ENCODE results near the gene AQP5. TPM values are rescaled to one million over a fixed set of nuclear protein-coding genes. Genes with fewer than 3 reads are reported as not detected.

The AQP5 gene
- total RNA-seq, 2 donors from 2014 or later, result 1.0 to 1.3 TPM

DNA sequence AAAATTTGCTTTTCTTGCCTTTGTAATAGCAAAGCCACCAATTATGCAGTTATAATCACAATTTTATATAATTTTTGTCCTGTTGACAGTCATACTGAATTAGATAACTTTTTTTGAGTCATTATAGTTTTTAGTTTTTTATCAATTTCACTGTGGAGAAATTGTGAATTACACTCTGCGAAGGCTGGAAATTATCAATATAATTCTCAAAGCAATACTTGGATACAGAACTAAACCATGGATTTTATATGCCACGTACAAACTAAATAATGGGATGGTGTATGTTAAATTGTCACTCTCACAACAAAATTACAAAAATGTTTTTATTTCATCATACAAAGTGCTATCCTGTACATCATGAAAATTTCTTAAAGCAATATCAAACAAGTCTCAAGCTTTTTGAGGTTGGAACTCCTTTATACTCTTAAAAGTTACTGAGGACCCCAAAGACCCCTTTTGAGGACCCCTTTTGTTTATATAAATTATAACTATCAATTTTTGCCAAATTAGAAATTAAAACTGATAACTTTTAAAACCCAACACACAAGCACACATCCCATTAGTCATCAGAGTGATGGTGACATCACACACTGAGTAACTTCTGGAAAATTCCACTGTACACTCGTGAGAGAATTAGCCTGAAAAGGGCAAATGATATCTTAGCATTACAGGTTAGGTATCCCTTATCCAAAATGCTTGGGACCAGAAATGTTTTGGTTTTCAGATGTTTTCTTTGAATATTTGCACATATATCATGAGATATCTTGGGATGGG is 31.0 kb upstream of the AQP5 start:
- DNase-seq (no peak), ATAC-seq (peak in 1 of 2 donors; percentile 85)
- intact Hi-C loops (cut with DNase I), result no loop called here

DNA sequence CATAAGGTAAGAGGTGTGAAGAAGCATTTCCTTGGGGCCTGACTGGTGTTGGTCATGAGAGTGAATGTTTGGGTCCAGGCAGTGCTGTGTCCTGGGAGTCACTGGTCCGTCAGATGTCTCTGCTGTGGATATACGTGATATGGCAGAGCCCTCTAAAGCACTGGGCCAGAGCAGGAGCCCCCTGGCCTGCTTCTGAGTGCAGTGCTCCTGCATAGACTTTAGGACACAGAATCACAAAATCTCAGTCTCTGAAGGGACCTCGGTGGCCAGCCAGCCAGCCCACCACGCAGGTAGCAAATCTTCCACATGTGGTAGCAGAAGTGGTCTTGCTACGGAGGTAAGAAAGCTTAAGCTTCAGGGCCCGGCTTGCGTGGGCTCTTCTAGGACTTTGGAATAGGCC is 29.6 kb upstream of the AQP5 start:
- DNase-seq, result no peak
- ATAC-seq, result no peak
- intact Hi-C loops (cut with DNase I), result no loop called here

DNA sequence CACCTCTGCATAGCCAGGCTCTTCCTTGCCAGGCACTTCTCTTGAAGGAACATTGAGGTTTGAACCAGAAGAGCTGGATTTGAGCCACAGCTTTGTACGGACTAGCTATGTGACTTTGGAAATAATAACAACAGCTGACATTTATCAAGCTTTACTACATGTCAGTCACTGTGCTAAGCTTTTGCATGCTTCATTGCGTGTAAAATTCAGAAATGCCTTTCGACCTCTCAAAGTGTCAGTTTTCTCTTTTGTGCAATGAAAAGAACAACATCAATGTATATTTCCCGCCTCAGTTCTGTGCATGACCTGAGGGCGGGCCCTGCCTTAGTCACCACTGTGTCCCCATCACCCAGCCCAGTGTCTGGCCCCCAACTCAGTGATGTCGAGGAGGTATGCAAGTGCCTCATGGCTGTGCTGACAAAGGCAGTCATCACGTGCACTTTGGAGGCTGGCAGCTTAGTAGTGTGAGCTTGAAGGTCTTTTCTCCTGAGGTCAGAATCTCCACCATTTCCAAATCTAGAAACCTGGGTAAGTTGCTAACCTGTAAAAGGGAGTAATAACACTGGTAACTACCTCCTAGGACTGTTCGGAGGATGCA is 29.0 kb upstream of the AQP5 start:
- ATAC-seq, result no peak

DNA sequence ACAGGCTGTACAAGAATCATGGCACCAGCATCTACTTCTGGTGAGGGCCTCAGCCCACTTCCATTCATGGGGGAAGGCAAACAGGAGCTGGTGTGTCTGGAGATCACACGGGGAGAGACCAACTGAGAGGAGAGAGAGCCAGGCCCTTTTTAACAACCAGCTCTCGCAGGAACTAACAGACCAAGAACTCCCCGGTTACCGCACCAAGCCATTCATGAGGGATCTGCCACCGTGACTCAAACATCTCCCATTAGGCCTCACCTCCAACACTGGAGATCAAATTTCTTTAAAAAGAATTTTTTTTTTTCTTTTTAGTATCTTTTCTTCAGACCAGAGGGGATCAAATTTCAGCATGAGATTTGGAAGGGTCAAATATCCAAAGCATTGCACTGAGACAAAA is 27.9 kb upstream of the AQP5 start:
- ATAC-seq (no peak), DNase-seq (no peak)
- intact Hi-C loops (cut with DNase I), result no loop called here

More for the DNA sequence above, 29.0 kb upstream of the AQP5 start:
- intact Hi-C loops (cut with DNase I), result no loop called here
- DNase-seq, result no peak

DNA sequence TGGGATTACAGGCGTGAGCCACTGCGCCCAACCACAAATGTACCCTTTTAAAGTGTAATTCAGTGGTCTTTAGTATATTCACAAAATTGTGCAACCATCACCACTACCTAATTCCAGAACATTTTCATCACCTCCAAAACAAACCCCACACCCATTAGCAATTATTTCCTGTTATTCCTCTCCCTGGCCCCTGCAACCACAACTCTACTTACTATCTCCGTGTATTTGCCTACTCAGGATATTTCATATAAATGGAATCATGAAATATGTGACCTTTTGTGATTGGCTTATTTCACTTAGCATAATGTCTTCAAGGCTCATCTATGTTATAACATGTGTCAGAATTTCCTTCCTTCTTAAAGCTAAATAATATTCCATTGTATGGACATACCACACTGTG is 27.2 kb upstream of the AQP5 start:
- ATAC-seq (no peak), DNase-seq (no peak)
- intact Hi-C loops (cut with DNase I), result no loop called here

DNA sequence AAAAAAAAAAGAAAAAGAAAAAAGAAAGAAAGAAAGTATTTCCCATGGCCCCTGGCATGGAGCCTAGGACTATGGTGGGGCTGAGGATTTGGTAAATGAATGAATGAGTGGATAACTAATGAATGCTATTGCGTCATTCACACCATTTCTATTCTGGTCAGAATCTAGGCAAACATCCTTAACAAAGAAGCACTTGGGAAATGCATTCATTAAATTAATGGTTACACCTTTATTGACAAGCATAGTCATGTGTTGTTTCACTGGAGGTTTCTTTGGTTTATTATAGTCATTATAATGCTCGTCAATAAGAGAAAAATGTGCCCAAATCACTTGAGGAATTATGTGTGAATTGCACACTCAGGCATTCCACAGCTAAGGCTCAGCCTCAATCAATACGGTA is 24.7 kb upstream of the AQP5 start:
- ATAC-seq (no peak), DNase-seq (no peak)
- intact Hi-C loops (cut with DNase I), result no loop called here

DNA sequence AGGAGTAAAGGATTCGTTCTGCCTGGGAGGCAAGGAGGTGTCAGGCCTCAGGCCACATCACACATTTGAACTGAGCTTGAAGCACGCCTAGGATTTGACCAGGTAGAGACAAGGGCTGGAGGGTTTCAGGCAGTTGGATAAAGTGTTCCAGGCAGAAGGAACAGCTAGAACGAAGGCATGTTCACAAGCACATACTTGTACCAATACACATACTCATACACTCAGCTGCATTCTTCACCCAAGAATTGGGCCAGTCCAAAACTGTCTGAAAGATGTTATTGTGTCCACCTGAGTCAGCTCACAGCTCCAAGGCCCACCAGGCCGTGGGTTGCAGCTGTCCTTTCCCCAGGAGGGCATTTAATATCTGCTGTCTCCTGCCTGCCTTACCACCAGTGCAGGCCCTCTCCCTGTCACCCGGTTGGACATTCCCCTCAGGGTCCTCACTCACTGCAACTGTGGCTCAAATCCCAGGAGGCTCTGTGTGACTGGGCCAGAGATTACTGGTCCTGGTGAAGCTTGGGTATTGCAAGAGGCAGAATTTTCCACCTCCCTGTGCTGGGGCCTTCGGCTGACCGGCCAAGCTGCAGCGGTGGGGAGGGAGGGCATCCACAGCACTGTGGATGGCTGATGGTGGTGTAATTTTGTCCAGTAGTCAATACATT is 23.9 kb upstream of the AQP5 start:
- intact Hi-C loops (cut with DNase I), result no loop called here
- DNase-seq (no peak), ATAC-seq (peak in 1 of 2 donors; percentile 75)

DNA sequence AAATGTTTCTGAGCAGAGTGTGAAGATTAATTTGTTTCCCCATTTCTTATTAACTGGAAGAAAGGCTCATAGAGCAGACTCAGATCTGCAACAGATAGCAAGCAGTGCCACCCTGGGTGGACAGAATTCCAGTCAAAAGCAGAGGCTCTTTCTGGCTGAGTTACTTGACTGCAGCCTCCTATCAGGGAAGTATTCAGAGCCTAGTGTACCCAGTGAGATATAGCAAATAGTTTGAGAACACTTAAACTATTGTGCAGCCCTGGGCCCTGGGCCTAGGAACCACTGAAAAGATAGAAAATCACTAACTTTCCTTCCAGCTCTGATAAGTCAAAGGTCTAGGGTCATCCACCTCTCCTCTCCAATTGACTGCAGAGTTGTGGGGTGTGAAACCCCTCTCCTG is 22.4 kb upstream of the AQP5 start:
- DNase-seq (no peak), ATAC-seq (no peak)
- intact Hi-C loops (cut with DNase I), result no loop called here

DNA sequence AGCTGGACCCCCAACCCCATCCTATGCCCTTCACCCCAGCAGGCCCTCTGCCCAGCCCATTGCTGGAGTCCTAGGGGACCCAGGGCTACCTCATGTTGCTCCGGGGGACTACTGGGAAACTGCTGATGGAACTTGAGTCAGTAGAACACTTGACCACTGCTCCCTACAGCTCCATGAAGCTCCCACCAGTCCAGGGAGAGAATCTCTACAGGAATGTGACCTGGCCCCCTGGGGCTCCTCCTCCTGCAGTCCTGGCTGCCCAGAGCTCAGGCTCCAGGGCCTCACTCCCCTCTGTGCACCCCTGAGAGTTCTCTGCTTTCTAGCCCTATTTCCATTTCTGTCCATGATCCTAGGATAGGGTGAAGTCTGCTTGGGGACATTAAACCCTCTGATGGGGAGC is 22.0 kb upstream of the AQP5 start:
- no peak for ATAC-seq

DNA sequence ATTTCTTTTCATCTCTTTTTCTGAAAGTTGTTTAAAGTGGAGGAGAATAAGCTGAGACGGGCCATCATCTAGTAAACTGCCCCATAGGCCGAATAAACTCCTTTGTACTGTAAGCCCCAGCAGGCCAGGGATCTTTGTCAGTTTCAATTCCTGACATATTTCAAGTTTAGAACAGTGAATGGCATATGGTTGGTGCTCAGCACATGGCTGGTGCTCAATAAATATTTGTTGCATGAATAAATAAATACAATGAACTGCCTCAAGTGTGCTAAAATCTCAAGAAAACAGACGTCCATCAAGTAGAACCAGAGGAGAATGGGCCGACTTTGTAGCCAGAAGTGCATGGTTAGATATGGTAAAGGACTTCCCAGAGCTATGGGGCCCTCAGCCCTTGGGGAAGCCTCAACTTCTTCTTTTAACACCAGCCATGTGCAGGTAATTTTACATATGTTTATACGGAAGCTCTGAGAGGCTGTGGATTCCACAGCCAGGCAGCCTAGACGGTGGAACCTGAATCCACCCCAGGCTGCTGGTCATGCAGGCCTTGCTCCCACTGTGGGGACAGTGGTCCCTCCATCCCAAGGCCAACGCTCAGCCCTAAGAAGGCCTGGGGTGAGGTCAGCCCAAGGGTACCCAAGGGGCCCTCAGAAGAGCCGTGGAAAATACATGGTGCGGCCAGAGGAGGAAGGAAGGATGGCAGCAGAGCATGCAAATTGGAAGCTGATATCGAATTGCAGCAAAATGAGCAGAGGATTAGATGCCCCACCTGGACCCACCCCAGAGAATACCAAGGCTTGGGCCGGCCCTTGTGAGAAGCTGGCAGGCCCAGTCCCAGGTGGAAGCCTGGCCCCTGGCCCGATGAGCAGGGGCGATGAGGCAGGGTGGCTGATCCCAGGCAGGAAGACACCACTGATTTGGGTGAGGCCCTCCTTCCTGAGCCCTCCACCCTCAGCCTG is 19.8 kb upstream of the AQP5 start:
- no peak for DNase-seq

More for the DNA sequence above, 22.0 kb upstream of the AQP5 start:
- intact Hi-C loops (cut with DNase I), result no loop called here
- DNase-seq, result no peak

DNA sequence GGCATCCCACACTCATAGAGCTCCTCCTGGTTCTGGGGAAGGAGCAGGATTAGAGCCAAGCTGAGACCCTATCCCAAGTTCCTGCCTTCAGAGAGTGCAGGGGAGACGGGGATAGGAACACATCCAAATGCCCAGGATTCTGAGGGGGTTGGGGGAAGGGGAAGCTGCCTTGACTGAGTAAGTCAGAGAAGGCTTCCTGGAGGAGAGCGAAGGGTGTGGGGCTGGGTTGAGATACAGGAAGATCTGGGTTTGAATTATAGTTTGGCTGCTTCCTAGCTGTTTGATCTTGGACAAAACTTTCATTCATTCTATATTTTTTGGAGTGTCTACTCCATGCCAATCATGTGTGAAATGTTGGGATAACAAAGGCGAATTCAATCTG is 19.2 kb upstream of the AQP5 start:
- no peak for DNase-seq
- no peak for ATAC-seq
- intact Hi-C loops (cut with DNase I), result no loop called here

More for the DNA sequence above, 19.8 kb upstream of the AQP5 start:
- no peak for ATAC-seq
- intact Hi-C loops (cut with DNase I), result no loop called here

DNA sequence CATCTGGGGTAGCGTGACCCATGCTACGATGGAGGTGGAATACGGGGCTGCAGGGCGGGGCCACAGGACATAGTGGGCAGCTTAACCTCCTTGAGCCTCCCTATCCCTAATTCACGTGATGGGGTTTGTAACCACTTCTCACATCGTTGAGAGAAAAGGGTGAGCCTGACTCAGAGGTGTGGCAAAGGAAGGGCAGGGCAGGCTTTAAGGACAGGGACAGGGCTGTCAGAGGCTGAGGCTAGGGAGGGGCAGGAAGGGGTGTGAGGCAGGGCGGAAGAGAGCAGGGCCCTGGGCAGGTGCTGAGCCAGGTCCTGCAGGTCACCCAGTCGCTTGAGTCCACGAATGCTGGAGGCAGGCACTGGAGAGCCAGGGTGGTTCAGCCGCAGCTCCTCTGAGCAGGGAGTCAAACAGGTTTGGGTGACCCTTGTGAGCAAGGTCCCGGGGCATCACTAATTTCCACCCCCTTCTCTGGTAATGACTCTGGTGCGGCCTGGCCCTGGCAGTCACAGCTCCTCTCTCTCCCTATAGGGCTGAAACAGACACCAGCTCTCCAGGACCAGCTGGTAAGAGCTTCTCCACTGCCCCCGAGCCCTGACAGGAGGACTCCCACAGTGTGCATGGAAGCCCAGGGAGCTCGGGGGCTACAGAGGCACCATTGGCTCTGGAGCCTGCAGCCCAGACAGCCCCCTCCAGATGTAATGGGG is 18.6 kb upstream of the AQP5 start:
- no peak for DNase-seq
- intact Hi-C loops (cut with DNase I), result no loop called here
- ATAC-seq, result no peak

DNA sequence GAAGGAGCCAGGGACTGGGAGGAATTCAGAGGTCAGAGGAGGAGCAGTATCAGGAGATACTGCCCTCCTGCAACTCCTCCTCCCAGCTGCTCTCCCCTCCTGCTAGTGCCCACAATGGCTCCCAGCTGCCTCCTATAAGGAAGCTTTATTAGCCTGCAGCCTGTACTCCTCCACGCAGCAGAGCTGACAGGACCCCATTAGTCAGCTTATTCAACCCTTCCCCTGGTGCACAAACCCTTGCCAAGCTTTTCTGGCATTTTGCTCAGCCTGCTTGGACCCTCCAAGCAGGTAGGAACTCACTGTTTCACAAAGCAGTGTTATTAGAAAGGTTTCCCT is 18.1 kb upstream of the AQP5 start:
- no peak for ATAC-seq
- intact Hi-C loops (cut with DNase I), result no loop called here
- no peak for DNase-seq

DNA sequence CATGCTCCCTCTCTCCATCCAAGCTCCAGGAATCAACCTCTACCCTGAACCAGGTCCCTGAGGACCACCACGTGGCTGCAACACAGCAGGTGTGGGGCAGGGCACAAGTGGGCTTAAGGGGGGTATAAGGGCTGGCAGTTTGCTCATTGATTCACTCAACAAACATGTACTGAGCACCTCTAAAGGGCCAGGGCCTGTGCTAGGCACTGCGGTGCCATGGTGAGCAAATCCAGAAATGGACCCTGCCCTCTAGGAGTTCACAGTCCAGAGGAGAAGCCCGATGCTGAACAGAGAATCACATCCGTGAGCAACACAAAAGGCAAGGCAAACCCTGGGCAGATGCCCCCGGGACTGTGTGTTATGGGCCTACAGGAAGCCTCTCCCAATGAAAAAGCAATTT is 17.6 kb upstream of the AQP5 start:
- DNase-seq, result no peak
- ATAC-seq, result no peak
- intact Hi-C loops (cut with DNase I), result no loop called here

DNA sequence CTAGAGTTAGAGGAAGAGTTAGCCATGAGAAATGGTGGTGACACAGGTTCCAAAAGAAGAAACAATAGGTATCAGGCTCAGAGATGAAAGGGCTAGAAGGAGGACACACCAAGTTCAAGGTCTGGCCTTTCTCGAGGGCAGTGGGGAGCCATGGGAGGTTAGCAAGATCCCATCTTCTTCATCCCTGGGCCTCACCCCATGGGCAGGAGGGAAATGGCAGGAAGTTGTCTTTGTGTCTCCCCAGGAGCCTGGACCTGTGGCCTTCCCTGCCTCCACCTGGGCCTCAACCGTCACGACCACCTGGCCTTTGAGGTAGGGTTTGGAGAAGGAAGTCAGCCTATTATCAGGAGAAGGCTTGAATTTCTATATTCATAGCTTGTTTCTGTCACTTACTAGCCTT is 17.0 kb upstream of the AQP5 start:
- intact Hi-C loops (cut with DNase I), result loop anchor here in 1 of 2 donors (5.0 kb wide), 1 partner anchor 77 kb away; no protein-coding TSS in a partner anchor
- ATAC-seq, result no peak

DNA sequence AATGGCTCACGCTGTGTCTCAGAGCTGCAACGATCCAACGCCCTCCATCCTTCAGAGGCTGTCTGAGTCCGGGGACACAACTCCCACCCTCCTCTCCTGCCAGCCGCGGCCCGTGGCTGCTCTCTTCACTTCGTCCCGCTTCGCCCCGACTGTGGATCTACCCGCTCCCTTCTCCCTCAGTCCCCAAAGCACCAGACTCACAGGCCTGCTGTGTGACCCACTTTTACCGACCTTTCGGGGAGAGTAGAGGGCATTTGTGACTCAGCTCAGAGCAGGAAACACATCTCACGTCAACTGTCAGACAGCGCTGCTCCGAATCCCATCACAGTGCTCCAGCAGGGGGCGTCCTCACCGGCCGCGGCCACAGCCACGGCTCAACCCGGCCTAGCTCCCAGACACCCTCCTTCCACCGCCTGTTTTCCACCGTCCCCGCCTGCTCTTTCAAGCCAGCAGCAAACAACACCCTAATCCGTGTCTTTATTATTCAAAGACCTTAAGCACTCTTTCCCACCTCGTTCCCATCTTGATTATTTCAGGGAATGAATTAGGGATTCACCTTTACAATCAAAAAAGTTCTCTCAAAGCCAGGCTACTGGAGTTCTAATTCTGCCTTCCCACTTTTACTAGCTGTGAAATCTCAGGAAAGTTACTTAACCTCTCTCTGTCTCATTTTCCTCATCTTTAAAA is 16.1 kb upstream of the AQP5 start:
- DNase-seq (peak; percentile 88), ATAC-seq (peak; percentile 96 to 97)
- intact Hi-C loops (cut with DNase I), result loop anchor here in 1 of 2 donors (5.0 kb wide), 1 partner anchor 78 kb away; no protein-coding TSS in a partner anchor

More for the DNA sequence above, 17.0 kb upstream of the AQP5 start:
- no peak for DNase-seq

DNA sequence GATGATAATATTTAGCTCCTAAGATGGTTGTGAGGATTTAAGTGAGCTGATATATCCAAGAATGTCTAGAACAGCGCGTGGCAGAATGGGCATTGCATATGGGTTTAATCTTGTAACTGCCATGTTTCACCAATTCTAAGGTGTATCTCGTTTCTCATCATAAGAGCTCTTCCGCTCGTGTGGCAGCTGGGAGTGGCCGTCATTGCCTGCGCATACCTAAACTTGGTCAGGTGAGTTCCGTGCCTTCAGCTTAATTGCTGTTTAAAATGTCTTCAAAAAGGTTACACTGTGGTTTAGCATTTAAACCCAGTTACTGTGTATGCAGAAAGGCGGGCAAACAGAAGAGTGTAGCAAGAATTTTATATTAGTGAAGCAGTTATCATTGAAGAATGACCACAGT is 15.6 kb upstream of the AQP5 start:
- ATAC-seq (no peak), DNase-seq (no peak)
- intact Hi-C loops (cut with DNase I), result loop anchor here in 1 of 2 donors (5.0 kb wide), 1 partner anchor 79 kb away; no protein-coding TSS in a partner anchor

DNA sequence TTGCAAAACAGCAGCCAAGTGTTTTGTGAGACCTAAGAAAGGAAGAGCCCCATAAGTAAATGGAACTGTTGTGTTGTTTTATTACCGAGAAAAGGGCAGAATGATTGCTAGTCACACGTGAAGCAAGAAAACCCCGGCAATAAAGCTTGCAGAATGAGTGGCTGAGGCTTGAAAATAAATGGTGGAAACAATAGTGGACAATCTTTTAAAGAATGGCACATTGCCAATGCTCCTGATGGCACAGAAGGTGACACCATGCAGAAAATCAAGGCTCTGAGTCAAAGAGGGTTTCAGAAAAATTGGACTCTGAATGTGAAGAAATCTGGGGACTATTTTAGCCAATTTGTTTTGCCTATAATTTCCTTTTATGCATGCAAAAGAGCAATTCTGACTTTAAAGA is 15.2 kb upstream of the AQP5 start:
- DNase-seq, result no peak
- ATAC-seq, result no peak
- intact Hi-C loops (cut with DNase I), result loop anchor here in 1 of 2 donors (5.0 kb wide), 1 partner anchor 79 kb away; no protein-coding TSS in a partner anchor
